DOHH2 (cell line): Measurements from ENCODE around the gene RAD23A.

Experiments used
- EZH2phosphoT487 ChIP-seq: fragments of 200-600 bp; sonication (generic); IDR thresholded peaks from 2 replicates; pipeline ENCODE4 v1.6.1; 2017; ENCODE audit warnings: borderline replicate concordance, mild to moderate bottlenecking, antibody characterized with exemption, low read length, moderate library complexity, mixed read lengths
- TF ChIP-seq, protein P1 (sequence below): fragments of 200-600 bp; sonication (generic); IDR thresholded peaks from one replicate; pipeline ENCODE4 v1.5.1; 2014; ENCODE audit warnings: antibody characterized with exemption, mild to moderate bottlenecking, low read depth, low read length; ENCODE audit not compliant: poor library complexity, severe bottlenecking

DNA sequence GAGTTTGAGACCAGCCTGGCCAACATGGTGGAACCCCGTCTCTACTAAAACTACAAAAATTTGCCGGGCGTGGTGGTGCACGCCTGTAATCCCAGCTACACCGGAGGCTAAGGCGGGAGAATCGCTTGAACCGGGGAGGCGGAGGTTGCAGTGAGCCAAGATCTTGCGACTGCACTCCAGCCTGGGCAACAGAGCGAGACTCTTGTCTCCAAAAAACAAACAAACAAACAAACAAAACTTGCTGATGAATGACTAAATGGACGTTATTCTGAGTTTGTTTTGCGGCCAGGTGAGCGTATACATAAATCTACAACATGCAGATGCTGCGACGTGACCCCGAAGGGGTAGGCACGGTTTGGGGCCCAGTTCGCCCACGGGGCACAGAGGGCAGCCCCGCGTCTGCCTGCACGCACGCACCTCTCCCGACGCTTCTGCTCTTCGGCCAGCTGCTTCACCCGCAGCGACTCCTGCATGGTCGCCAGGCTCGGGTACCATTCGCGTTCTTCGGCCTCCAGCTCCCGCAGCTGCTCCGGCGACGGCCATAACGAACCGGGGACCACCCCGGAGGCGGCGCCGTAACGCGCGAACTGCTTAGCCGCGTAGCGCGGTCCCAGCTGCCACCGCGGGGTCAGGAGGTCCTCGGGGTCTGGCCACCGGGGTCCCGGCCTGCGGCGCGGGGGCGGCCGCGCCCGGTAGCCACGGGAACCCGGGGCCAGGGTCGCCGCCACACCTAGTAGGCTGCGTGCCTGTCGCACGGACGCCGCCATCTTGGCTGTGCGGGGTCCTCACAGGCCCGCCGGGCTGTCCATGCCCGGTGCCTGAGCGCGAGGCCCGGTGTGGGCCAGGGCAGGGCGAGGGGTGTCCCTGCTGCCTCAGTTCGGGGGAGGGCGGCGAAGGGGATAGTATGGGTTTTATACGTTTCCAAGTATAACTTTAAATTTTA is 11.1 kb downstream of the RAD23A start, which contains the start of gene GADD45GIP1:
- TF ChIP-seq, protein P1, sequence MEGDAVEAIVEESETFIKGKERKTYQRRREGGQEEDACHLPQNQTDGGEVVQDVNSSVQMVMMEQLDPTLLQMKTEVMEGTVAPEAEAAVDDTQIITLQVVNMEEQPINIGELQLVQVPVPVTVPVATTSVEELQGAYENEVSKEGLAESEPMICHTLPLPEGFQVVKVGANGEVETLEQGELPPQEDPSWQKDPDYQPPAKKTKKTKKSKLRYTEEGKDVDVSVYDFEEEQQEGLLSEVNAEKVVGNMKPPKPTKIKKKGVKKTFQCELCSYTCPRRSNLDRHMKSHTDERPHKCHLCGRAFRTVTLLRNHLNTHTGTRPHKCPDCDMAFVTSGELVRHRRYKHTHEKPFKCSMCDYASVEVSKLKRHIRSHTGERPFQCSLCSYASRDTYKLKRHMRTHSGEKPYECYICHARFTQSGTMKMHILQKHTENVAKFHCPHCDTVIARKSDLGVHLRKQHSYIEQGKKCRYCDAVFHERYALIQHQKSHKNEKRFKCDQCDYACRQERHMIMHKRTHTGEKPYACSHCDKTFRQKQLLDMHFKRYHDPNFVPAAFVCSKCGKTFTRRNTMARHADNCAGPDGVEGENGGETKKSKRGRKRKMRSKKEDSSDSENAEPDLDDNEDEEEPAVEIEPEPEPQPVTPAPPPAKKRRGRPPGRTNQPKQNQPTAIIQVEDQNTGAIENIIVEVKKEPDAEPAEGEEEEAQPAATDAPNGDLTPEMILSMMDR: peak; percentile 10
- no peak for TF ChIP-seq EZH2phosphoT487
